Dendritic cell treated with granulocyte-macrophage colony-stimulating factor and Interleukin-4, amounts not matched to agents 40 ng/mL and 50 ng/mL, for 4 days (primary cell): ENCODE measurements around the gene CD59.
"Not testable (repeated sequence)": the region's sequence is repeated elsewhere in the genome, so short reads cannot be mapped to it uniquely, and the experiment has no call there.

Experiments
- H3K27ac Mint-ChIP-seq: one replicate; pipeline ENCODE4 v1.8.0; 2022; ENCODE audit warnings: mild to moderate bottlenecking, mixed read lengths
- H3K27me3 Mint-ChIP-seq: one replicate; pipeline ENCODE4 v1.8.0; 2022; ENCODE audit warnings: mild to moderate bottlenecking, mixed read lengths
- H3K36me3 Mint-ChIP-seq: one replicate; pipeline ENCODE4 v1.8.0; 2022; ENCODE audit warnings: low read depth, mixed read lengths
- H3K4me1 Mint-ChIP-seq: one replicate; pipeline ENCODE4 v1.8.0; 2022; ENCODE audit warnings: low read depth, mixed read lengths
- H3K4me3 Mint-ChIP-seq: one replicate; pipeline ENCODE4 v1.8.0; 2022; ENCODE audit warnings: mild to moderate bottlenecking, moderate library complexity, mixed read lengths
- H3K9me3 Mint-ChIP-seq: one replicate; pipeline ENCODE4 v1.8.0; 2022; ENCODE audit warnings: mixed read lengths
- intact Hi-C: fragments of 100-400 bp; cut with micrococcal nuclease; formaldehyde crosslinking; loops from one replicate; pipeline ENCODE4 v1.15.0; 2022

The CD59 gene

GRCh38 chr11:33690290-33691065 lies 45.7 kb downstream of the CD59 start:
- Mint-ChIP-seq H3K9me3 (no peaks in the 10 kb centered on the region), H3K36me3 (no peaks in the 10 kb centered on the region), H3K27me3 (peaks cover 10% of the 10 kb centered on the region), H3K4me1 (peaks cover 21% of the 10 kb centered on the region), H3K27ac (no peak overlapping the region), H3K4me3 (no peak overlapping the region)
- intact Hi-C loops: no loop called here

DNA sequence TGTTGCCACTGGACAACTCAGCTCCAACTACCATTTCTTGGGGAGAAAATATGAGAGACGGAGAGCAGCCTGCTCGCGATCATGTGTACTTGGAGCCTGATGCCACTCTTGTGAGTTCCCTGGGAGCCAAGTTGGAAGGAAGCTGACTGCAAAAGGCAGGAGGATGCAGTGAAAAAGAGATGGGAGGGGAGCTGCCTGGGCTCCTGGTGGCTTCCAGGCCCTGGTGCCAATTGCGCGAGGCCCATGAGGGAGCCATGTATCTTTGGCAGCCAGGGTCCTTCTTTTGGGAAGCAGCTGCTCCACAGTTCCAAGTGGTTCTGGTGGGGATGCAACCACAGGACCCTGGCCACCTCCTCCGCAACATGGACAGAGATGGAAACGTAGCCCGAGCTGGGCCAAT lies 46.7 kb downstream of the CD59 start:
- intact Hi-C loops: no loop called here

DNA sequence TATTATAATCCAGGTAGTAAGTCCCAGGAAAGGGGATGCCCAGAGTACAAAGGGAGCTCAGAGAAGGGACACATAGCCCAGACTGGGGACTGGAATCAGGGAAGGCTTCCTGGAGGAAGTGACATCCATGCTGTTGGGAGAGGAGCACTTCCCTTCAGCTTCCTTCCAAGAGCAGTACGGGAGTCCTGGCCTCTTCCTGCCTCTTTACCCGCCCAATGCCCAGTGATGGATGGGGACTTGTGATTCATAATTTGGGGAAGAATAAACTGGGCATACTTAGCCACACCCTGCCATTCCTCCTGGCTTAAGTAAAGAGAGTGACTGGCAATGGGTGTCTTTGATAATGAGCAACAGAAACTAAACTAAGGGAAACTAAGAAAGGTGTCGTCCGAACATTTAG lies 47.1 kb downstream of the CD59 start:
- Mint-ChIP-seq H3K9me3 (no peaks in the 10 kb centered on the region), H3K27me3 (peaks cover 11% of the 10 kb centered on the region), H3K27ac (no peak overlapping the region), H3K4me3 (no peak overlapping the region), H3K4me1 (peaks cover 21% of the 10 kb centered on the region), H3K36me3 (no peaks in the 10 kb centered on the region)
- intact Hi-C loops: no loop called here

More for the DNA sequence above, 46.7 kb downstream of the CD59 start:
- Mint-ChIP-seq H3K36me3 (no peaks in the 10 kb centered on the region), H3K27me3 (peaks cover 7% of the 10 kb centered on the region), H3K27ac (no peak overlapping the region), H3K4me3 (no peak overlapping the region), H3K4me1 (peaks cover 21% of the 10 kb centered on the region), H3K9me3 (no peaks in the 10 kb centered on the region)

- H3K27ac Mint-ChIP-seq: no peak overlapping the region
- no peaks in the 10 kb centered on the region for H3K9me3 Mint-ChIP-seq
- no peaks in the 10 kb centered on the region for H3K36me3 Mint-ChIP-seq
- intact Hi-C loops: loop anchor here (1.0 kb wide), 2 partner anchors 145 to 326 kb away; no protein-coding TSS in a partner anchor
- H3K4me1 Mint-ChIP-seq: peaks cover 21% of the 10 kb centered on the region
- no peak overlapping the region for H3K4me3 Mint-ChIP-seq
- peaks cover 17% of the 10 kb centered on the region for H3K27me3 Mint-ChIP-seq
Measured at GRCh38 chr11:33687733-33688479, 48.3 kb downstream of the CD59 start.

DNA sequence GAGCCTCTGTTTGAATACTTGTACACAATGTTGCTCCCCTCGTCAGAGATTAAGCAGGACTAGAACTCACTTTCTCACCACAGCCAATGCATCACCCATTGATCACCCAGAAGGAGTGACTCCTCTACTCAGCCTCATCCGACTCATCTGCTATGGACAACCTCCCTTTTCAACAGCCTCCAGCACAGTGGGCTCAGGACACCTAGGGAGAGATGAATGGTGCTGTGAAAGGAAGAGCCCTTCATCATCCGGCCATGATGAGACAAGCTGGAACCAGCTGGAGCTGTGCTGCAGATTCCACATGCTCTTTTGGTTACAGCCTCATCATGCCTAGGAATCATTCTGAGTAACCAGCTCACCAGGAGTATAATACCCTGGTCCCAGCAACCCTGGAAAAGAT lies 51.1 kb downstream of the CD59 start:
- peaks cover 11% of the 10 kb centered on the region for H3K4me1 Mint-ChIP-seq
- intact Hi-C loops: no loop called here
- H3K36me3 Mint-ChIP-seq: no peaks in the 10 kb centered on the region
- no peak overlapping the region for H3K27ac Mint-ChIP-seq
- H3K27me3 Mint-ChIP-seq: peaks cover 44% of the 10 kb centered on the region
- H3K4me3 Mint-ChIP-seq: no peak overlapping the region
- no peaks in the 10 kb centered on the region for H3K9me3 Mint-ChIP-seq

- peaks cover 2% of the 10 kb centered on the region for H3K4me1 Mint-ChIP-seq
- H3K4me3 Mint-ChIP-seq: no peak overlapping the region
- peaks cover 52% of the 10 kb centered on the region for H3K27me3 Mint-ChIP-seq
Measured at GRCh38 chr11:33684003-33684706, 52.1 kb downstream of the CD59 start.

GRCh38 chr11:33682446-33682845 lies 53.8 kb downstream of the CD59 start:
- Mint-ChIP-seq H3K27ac (no peak overlapping the region), H3K4me3 (no peak overlapping the region), H3K27me3 (peaks cover 65% of the 10 kb centered on the region), H3K9me3 (peaks cover 8% of the 10 kb centered on the region), H3K36me3 (no peaks in the 10 kb centered on the region), H3K4me1 (no peaks in the 10 kb centered on the region)
- intact Hi-C loops: no loop called here

More at GRCh38 chr11:33684003-33684706, 52.1 kb downstream of the CD59 start:
- no peak overlapping the region for H3K27ac Mint-ChIP-seq
- H3K9me3 Mint-ChIP-seq: no peaks in the 10 kb centered on the region
- intact Hi-C loops: no loop called here
- H3K36me3 Mint-ChIP-seq: no peaks in the 10 kb centered on the region

GRCh38 chr11:33682019-33682418 lies 54.2 kb downstream of the CD59 start:
- H3K27ac Mint-ChIP-seq: no peak overlapping the region
- H3K4me1 Mint-ChIP-seq: no peaks in the 10 kb centered on the region
- intact Hi-C loops: no loop called here
- H3K36me3 Mint-ChIP-seq: no peaks in the 10 kb centered on the region
- peaks cover 12% of the 10 kb centered on the region for H3K9me3 Mint-ChIP-seq
- H3K4me3 Mint-ChIP-seq: no peak overlapping the region
- peaks cover 68% of the 10 kb centered on the region for H3K27me3 Mint-ChIP-seq

GRCh38 chr11:33678616-33679015 lies 57.6 kb downstream of the CD59 start:
- Mint-ChIP-seq H3K27me3 (peaks cover 63% of the 10 kb centered on the region), H3K9me3 (peaks cover 12% of the 10 kb centered on the region)
- H3K36me3 Mint-ChIP-seq, H3K27ac Mint-ChIP-seq, intact Hi-C loops, H3K4me1 Mint-ChIP-seq, H3K4me3 Mint-ChIP-seq: not testable (repeated sequence)

GRCh38 chr11:33674035-33674814 lies 62.0 kb downstream of the CD59 start:
- Mint-ChIP-seq H3K4me3 (no peak overlapping the region), H3K4me1 (peaks cover 8% of the 10 kb centered on the region), H3K27me3 (peaks cover 31% of the 10 kb centered on the region), H3K27ac (no peak overlapping the region), H3K9me3 (peaks cover 12% of the 10 kb centered on the region), H3K36me3 (no peaks in the 10 kb centered on the region)
- intact Hi-C loops: no loop called here

GRCh38 chr11:33672273-33672672 lies 64.0 kb downstream of the CD59 start:
- Mint-ChIP-seq H3K9me3 (peaks cover 2% of the 10 kb centered on the region), H3K36me3 (no peaks in the 10 kb centered on the region), H3K4me3 (no peak overlapping the region), H3K27ac (no peak overlapping the region), H3K4me1 (peaks cover 8% of the 10 kb centered on the region), H3K27me3 (peaks cover 24% of the 10 kb centered on the region)
- intact Hi-C loops: no loop called here

DNA sequence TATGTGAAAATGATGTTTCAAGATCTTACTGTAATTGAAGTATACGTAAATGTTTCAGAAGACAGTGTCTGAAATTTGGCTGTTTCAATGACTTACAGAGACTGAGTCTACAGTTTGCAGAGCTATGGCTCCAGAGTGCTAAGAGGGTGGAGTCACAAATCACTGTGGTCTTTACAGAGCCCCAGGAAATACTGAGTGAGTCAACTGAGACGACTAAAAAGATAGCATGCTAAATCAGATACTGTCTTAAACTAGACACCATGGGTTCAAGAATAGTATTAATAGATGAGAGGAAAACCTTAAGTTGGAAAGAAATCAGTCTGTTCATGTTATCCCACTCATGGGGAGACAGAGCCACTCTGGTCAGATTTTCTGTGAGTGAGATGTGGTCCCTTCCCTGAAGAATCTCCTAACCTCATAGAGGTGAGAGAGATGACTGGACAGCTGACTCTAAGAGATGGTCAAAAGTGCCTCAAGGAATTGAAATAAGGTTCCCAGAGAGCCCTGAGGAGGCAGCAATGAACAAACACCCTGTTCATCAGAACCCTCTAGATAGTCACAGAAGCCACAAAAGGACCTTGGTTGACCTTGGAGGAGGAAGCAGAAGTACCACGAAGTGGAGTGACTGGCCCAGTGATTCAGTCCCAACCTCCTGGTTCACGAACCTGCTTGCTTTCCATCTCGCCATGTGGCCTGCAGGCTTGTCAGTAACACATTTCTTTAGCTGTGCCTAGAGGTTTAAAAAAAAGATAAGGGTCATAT lies 65.8 kb downstream of the CD59 start:
- Mint-ChIP-seq H3K4me3 (no peak overlapping the region), H3K36me3 (no peaks in the 10 kb centered on the region), H3K27me3 (peaks cover 20% of the 10 kb centered on the region), H3K9me3 (no peaks in the 10 kb centered on the region), H3K4me1 (peaks cover 8% of the 10 kb centered on the region), H3K27ac (no peak overlapping the region)
- intact Hi-C loops: no loop called here
